IMR-90 (cell line): ENCODE measurements around the gene SPATA31A7. TPM values are rescaled to one million over a fixed set of nuclear protein-coding genes. Genes with fewer than 3 reads are reported as not detected.

ENCODE experiments used
- microRNA-seq, 2 experiments: library from miRNA; stranded (forward) in 1 of 2; unstranded in 1 of 2; fragments of 10-50 nt in 1 of 2; fragments of <30 nt in 1 of 2; gene quantifications in 1 of 2; microRNA quantifications in 1 of 2; one replicate each; pipeline versions ENCODE3 to v1.1.0; 2013 to 2020; ENCODE audit not compliant: insufficient read depth in 1 of 2, insufficient read length in 1 of 2, unreplicated experiment in 1 of 2
- polyA plus RNA-seq, 3 experiments: library from polyadenylated mRNA; depleted of rRNA; stranded (reverse); fragments of >200 nt; gene quantifications; 2 replicates each; pipeline ENCODE4 v1.2.3, GENCODE V29; 2012; ENCODE audit warnings: low replicate concordance in 1 of 3
- small RNA-seq, 5 experiments: library from RNA; depleted of rRNA; stranded (forward); fragments of <200 nt; gene quantifications; one replicate each; pipeline ENCODE3, GENCODE V24; 2012
- total RNA-seq: library from RNA; depleted of rRNA; stranded (reverse); fragments of >200 nt; gene quantifications from 2 replicates; pipeline ENCODE4 v1.2.3, GENCODE V29; 2012

SPATA31A7 gene
- total and polyA plus RNA-seq, 2 of the 4 experiments (the other 2 are of a cell fraction): not detected

Small RNA genes within 50 kb of the gene (microRNA-seq; reads per million reads assigned to microRNA genes)
- gene BX005040.2 (ENCODE audit: insufficient read depth, insufficient read length): not detected

Small RNA genes within 50 kb of the gene (small RNA-seq; reads per million reads assigned to genes)
- gene BX005040.2: 0 reads per million in 5 experiments
